GM08714 (cell line): ENCODE data around the gene ZNF782.
A peak's percentile ranks its signal among the peaks of the same experiment; 100 is the strongest.
"Not testable (repeated sequence)": the region's sequence is repeated elsewhere in the genome, so short reads cannot be mapped to it uniquely, and the experiment has no call there.

Experiments used
- H3K4me3 ChIP-seq: fragments of 200-500 bp; sonication (Bioruptor generic); 2 replicates; pipeline ENCODE4 v1.5.1; 2014; ENCODE audit warnings: mild to moderate bottlenecking, low read length, inconsistent platforms
- ZNF274 ChIP-seq: IDR thresholded peaks from 2 replicates; pipeline ENCODE4 v1.6.1; 2012; ENCODE audit warnings: mild to moderate bottlenecking, low read depth, low read length

Gene ZNF782

DNA sequence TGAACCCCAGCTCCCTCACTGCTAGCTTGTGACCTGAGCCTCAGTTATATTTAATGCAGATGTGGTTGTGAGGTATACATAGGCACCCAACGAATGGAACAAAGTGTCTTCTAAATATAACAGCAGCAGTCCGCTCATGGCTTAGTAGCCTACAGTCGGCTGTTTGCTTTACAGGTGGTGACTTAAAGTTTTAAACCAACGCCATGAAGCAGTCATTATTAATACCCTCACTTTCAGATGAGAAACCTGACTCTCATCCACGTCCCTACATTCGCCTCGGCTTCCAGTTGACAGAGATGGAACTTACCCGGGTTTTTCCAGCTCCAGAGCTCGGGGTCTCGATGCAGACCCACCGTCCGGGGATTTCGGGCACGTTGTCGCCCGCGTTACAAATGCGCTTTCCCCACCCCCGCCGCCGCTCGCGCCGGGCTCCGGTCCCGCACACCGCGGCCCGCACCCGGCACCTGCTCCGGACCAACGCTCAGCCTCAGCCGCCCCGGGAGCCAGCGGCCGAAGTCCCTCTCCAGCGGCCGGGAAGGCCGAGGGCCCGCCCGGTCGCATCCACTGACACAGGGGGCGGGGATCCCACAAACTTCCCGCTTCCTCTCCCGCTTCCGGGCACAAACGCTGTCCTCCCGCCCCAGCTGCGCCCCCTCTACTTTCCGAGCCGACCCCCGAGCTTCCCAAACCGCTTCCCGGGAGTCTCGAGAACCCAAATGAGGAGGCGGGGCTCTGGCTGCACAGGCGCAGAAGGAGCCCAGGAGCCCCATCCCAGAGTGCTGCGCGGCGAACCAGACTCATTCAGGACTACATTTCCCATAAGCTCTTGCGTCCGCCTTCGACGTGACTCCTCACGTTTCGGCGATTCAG, at the start of gene ZNF782:
Gene ZNF782, minus strand, starts transcription at position 734 of the 870 bp plus-strand sequence. CDS start 2,553 bp downstream, outside the sequence.
- TF ChIP-seq ZNF274, result no peak
- peak within 1 kb of the TSS; percentile 83 for H3K4me3 ChIP-seq

DNA sequence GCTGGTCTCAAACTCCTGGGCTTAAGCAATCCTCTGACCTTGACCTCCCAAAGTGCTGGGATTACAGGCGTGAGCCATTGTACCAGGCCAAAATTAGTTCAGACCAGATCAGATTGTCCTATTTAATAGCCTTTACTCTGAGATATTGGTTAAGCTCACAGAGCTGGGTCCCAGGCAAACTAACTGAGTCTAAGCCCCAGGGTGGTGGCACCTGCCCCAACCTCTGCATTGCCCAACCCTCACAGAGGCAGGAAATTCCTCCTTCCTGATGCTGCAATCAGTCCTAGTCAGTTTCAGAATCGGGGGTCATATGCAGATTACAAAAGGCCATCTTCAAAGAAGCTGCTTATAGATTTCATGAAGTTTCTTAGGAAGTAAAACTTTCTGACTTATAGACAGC, 45.7 kb upstream of the ZNF782 start:
- not testable (repeated sequence) for H3K4me3 ChIP-seq

GRCh38 chr9:96892131-96892530, 37.8 kb upstream of the ZNF782 start:
- no peak overlapping the region for H3K4me3 ChIP-seq
- TF ChIP-seq ZNF274, result no peak

DNA sequence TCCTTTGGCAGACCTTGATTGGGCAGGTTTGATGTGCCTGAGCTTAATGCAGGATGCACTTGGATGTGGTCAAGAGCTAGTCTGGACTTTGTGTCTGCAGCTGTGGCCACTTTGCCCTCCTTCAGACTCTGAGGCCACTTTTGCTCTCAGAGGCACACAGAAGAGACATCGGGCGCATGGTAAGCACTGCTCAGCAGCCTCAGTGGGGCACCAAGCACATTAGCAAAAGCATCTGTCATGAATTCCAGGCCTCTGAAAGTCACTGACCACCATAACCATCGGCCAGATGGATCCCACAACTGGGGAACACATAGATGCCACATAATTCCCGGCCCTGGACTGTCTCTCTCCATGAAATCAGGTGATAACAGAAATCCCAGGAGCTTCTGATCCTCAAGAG, 34.3 kb upstream of the ZNF782 start:
- no peak overlapping the region for H3K4me3 ChIP-seq
- TF ChIP-seq ZNF274, result no peak

- no peak for TF ChIP-seq ZNF274
- H3K4me3 ChIP-seq, result no peak overlapping the region
Measured at GRCh38 chr9:96885424-96885823, 31.1 kb upstream of the ZNF782 start.

- TF ChIP-seq ZNF274, result no peak
- no peak overlapping the region for H3K4me3 ChIP-seq
Measured at GRCh38 chr9:96884443-96884842, 30.1 kb upstream of the ZNF782 start.

DNA sequence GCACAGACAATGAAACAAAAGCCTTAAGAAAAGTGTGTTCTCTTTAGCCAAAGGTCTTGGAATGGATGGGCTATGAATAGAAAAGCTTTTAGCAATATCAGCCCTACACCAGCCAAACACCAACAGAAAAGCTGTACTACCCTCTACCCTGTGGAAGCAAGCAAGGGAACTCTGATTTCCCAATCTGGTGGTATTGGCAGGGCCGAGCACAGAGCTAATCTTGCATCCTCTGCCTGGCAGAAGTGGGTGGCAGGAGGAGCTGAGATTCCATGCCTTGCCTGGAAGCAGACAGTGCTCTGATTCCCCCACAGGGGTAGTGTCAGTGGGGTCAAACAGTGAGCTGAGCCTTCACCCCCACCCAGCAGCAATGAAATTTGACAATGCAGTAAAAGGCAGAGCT, 29.6 kb upstream of the ZNF782 start:
- no peak for TF ChIP-seq ZNF274

DNA sequence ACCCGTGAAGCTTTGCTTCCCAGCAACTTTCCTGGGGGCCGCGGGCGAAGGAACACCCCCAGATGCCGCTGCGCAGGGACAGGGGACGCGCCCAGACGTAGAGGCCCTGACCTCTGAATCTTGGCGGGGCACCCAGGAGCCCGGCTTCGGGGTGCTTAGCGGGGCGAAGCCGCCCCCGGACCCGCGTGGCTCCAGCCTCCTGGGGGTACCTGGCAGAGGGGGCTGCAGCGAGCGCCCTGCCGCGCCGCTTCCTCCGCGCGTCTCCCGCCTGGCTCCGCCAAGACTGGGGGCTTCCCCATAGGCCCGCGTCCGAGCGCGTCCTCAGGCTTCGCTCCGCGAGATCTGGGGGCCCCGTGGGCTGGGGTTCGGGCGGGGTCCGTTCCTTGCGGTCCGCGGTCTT, 23.0 kb upstream of the ZNF782 start:
- TF ChIP-seq ZNF274, result no peak
- H3K4me3 ChIP-seq, result peak overlapping the region; percentile 20; the same call in 1 of the 2 replicates

More for the DNA sequence above, 29.6 kb upstream of the ZNF782 start:
- H3K4me3 ChIP-seq, result no peak overlapping the region

- no peak for TF ChIP-seq ZNF274
- peak overlapping the region; percentile 56; the same call in 1 of the 2 replicates for H3K4me3 ChIP-seq
Measured at GRCh38 chr9:96875461-96876142, 21.3 kb upstream of the ZNF782 start.

- peak overlapping the region; percentile 56; the same call in 1 of the 2 replicates for H3K4me3 ChIP-seq
- no peak for TF ChIP-seq ZNF274
Measured at GRCh38 chr9:96874947-96875460, 20.7 kb upstream of the ZNF782 start.

DNA sequence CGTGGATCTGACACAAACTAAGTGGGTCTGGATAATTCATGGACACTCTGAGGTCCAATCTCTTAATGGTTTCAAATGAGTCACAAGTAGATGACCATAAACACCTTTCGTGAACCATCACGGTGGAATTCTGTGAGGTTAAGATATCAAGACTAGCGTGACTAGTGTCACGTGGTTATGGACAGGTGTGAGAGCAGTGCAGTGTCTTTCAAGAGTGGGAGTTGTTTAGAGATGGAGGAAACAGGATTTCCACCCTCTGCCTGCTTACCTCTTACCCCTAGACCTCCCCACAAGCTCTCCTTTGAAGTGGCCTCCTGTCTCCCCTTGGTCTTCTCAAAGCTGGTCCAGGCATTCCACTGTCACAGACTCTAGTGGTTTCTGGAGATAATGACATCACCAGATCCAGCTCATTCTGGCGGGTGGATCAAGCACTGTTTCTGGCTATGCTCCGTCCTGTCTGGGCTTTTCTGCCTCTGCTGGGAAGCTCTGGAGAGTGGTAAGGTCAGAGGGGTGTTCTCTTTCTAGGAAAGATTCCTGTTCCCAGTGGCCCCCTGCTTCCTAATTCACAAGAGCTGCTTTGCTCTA, 20.0 kb upstream of the ZNF782 start:
- H3K4me3 ChIP-seq, result no peak overlapping the region

DNA sequence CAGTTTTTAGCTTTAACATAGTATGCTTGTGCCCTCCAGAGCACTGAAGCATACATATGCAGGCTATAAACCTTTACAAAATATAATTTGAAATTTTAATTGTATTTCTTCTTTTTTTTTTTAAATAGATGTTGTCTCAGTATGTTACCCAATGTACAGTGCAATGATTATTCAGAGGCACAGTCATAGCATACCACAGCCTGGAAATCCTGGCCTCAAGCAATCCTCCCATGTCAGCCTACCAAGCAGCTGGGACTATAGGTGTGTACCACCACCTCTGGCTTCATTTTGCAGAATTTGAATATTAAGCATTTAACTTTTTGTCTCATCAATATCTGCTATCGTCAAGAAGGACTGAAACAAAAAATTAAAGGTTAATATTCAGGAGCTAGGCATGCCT, 16.9 kb upstream of the ZNF782 start:
- no peak for TF ChIP-seq ZNF274
- no peak overlapping the region for H3K4me3 ChIP-seq

More for the DNA sequence above, 20.0 kb upstream of the ZNF782 start:
- no peak for TF ChIP-seq ZNF274

- no peak overlapping the region for H3K4me3 ChIP-seq
Measured at GRCh38 chr9:96868709-96869108, 14.4 kb upstream of the ZNF782 start.

GRCh38 chr9:96867079-96867804, 12.9 kb upstream of the ZNF782 start:
- H3K4me3 ChIP-seq, result no peak overlapping the region
- TF ChIP-seq ZNF274, result no peak

More at GRCh38 chr9:96868709-96869108, 14.4 kb upstream of the ZNF782 start:
- no peak for TF ChIP-seq ZNF274

DNA sequence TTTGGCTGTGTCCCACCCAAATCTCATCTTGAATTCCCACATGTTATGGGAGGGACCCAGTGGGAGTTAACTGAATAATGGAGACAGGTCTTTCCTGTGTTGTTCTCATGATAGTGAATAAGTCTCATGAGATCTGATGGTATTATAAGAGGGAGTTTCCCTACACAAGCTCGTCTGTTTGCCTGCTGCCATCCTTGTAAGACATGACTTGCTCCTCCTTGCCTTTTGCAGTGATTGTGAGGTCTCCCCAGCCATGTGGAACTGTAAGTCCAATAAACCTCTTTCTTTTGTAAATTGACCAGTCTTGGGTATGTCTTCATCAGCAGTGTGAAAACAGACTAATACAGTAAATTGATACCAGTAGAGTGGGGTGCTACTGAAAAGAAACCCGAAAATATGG, 10.9 kb upstream of the ZNF782 start:
- H3K4me3 ChIP-seq, result not testable (repeated sequence)
